Pancreas (tissue), 10 donors: Measurements from ENCODE around the gene ATG4B. TPM values are rescaled to one million over a fixed set of nuclear protein-coding genes. Genes with fewer than 3 reads are reported as not detected.

Experiments used
- ATAC-seq, 4 donors: fragments of 200-7000 bp; cut with Tn5 transposase; one replicate each; pipeline versions ENCODE4 v1.8.0 to v1.9.1; 2020; ENCODE audit warnings: mild to moderate bottlenecking in 4 of 4, moderate library complexity in 4 of 4
- DNase-seq, 6 donors: peaks; one replicate each; pipeline ENCODE4 v3.0.0-alpha.2; 2020
- FAIRE-seq: peaks from 2 replicates; lab custom pipeline; 2012; peaks lifted over from hg19 to GRCh38; lab: Jason Lieb, UNC
- H3K27ac ChIP-seq, 4 donors: fragments of 200-600 bp; sonication (generic); 1 replicate in 3 of 4; 2 replicates in 1 of 4; pipeline versions ENCODE4 v1.5.0 to v1.8.0; 2020
- H3K27me3 ChIP-seq, 4 donors: fragments of 200-600 bp; one replicate each; pipeline ENCODE4 v1.8.0; 2021
- H3K36me3 ChIP-seq, 3 donors: fragments of 200-600 bp; sonication (generic) in 1 of 3; one replicate each; pipeline versions ENCODE4 v1.5.0 to v1.8.0; 2020 to 2021
- H3K4me1 ChIP-seq, 3 donors: fragments of 200-600 bp; one replicate each; pipeline ENCODE4 v1.8.0; 2021
- H3K4me3 ChIP-seq, 4 donors: fragments of 200-600 bp; sonication (generic) in 2 of 4; one replicate each; pipeline versions ENCODE4 v1.5.0 to v1.8.0; 2020 to 2021
- H3K9me3 ChIP-seq, 4 donors: fragments of 200-600 bp; one replicate each; pipeline ENCODE4 v1.8.0; 2021
- WGBS, 2 donors: extraction: QIAGEN DNeasy Blood & Tissue Kit; methylation state at CpG; one replicate each; pipeline ENCODE4 v1.1.7; 2013; 5-methylcytosine and 5-hydroxymethylcytosine counted together
- intact Hi-C, 3 donors: fragments of 100-400 bp; cut with DNase I; formaldehyde crosslinking; loops; one replicate each; pipeline versions ENCODE4 v1.11.1 to v1.14.2; 2022
- polyA plus RNA-seq, 2 donors: library from polyadenylated mRNA; stranded (reverse); fragments of 200-250 nt; gene quantifications; one replicate each; pipeline ENCODE4 v1.2.3, GENCODE V29; 2013
- total RNA-seq, 6 donors: library from RNA; stranded (reverse); fragmentation: NEBNext Ultra II Directional in 4 of 6; extraction: Animal tissue kit (Norgen Biotek cat#: 25700) in 4 of 6; gene quantifications; one replicate each; pipeline versions ENCODE4 v1.2.1 to v1.2.4, GENCODE V29; 2021 to 2023
- TF ChIP-seq, protein P1 (sequence below), 4 donors: fragments of 200-600 bp; sonication (generic) in 3 of 4; IDR thresholded peaks; one replicate each; pipeline versions ENCODE4 v1.5.0 to v1.8.0; 2021; ENCODE audit warnings: antibody characterized with exemption in 4 of 4
- donor health status: healthy with polysubstance abuse.
- donor health status: DM: no; HTN: no; CAD: no; lungs with moderate emphysema.
- donor health status: DM: no; HTN: no; CAD: no.
- donor health status: control.
- donor health status: control.
- donor health status: Bipolar disorder and iron deficiency.
- donor health status: DM: yes; HTN: yes; CAD: no.
- donor health status: DM: no; HTN: no; CAD: no.
- donor health status: DM: no; HTN: no; CAD: no.
- donor health status: DM: yes; HTN: yes; CAD: no.

Gene ATG4B
- total and polyA plus RNA-seq, 8 donors = 22.8 to 107 (median 31.2) TPM

DNA sequence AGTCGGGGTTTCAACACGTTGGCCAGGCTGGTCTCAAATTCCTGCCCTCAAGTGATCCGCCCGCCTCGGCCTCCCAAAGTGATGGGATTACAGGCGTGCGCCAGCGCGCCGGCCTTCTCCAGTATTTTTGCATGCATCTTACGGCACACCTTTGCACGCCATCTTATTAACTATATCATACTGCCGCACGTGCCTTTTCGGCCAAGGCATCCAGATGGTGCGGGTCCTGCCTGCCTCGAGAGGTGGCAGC is 63.6 kb downstream of the ATG4B start:
- TF ChIP-seq, protein P1, sequence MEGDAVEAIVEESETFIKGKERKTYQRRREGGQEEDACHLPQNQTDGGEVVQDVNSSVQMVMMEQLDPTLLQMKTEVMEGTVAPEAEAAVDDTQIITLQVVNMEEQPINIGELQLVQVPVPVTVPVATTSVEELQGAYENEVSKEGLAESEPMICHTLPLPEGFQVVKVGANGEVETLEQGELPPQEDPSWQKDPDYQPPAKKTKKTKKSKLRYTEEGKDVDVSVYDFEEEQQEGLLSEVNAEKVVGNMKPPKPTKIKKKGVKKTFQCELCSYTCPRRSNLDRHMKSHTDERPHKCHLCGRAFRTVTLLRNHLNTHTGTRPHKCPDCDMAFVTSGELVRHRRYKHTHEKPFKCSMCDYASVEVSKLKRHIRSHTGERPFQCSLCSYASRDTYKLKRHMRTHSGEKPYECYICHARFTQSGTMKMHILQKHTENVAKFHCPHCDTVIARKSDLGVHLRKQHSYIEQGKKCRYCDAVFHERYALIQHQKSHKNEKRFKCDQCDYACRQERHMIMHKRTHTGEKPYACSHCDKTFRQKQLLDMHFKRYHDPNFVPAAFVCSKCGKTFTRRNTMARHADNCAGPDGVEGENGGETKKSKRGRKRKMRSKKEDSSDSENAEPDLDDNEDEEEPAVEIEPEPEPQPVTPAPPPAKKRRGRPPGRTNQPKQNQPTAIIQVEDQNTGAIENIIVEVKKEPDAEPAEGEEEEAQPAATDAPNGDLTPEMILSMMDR (IDR thresholded peaks at IDR 0.05) = peak in 3 of 4 donors; percentile 9 to 30 (median 22)
- WGBS, 2 donors = 0 to 1% methylated on average over 17 of the region's 17 CpGs
- peaks cover 4 to 10% (median 6%) of the 10 kb centered on the region in 3 donors for H3K4me1 ChIP-seq
- intact Hi-C loops = no loop called here
- H3K36me3 ChIP-seq = peaks cover 0 to 7% (median 0%) of the 10 kb centered on the region in 3 donors
- H3K4me3 ChIP-seq = peak overlapping the region; percentile 77 to 87 (median 80)
- H3K27me3 ChIP-seq = no peaks in the 10 kb centered on the region
- H3K27ac ChIP-seq = peak overlapping the region; percentile 92 to 100 (median 98)
- no peaks in the 10 kb centered on the region for H3K9me3 ChIP-seq
- DNase-seq (no peak), ATAC-seq (no peak), FAIRE-seq (no peak)

DNA sequence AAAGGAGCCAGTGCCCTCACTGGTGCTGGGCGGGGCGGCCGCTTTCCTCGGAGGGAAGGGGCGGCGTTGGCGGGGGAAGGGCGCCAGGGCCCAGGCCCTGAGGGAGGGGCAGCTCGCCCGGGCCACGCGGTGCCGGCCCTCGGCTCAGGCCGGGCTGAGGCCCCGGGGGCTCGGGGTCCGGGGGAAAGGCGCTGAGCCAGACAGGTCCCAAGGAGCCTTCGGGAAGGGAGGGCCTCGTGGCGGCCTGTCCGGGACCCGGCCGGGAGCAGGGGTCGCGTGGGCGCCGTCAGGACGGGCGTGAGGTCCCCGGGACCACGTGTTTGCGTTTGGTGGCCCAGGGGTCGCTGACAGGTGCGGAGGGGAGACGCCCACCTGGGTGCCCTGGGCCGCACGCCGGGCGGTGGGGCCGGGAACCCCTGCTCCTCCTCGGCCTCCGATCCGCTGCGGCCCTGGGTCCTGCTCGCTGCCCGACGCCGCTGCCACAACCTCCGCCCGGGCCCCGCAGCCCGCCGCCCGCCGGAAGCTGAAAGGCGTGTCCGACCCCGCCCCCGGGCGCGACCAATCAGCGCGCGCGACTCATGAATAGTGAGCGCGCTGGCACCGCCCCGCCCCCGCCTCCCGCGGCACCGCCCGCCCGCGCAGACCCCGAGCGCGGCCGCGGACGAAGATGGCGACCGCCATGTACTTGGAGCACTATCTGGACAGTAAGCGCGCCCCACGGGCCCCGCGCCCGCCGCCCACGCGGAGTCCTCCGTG is 64.1 kb downstream of the ATG4B start, which contains the start of gene ING5:
TSS of gene ING5 (plus strand) at position 641 of the 756 bp plus-strand sequence. CDS start at position 668, 27 bp downstream.
- peak within 1 kb of the TSS; percentile 77 to 87 (median 80) for H3K4me3 ChIP-seq
- intact Hi-C loops = no loop called here
- H3K4me1 ChIP-seq = peaks cover 4 to 10% (median 6%) of the 10 kb centered on the region in 3 donors
- H3K27me3 ChIP-seq = no peaks in the 10 kb centered on the region
- 0% methylated on average over 58 to 96 of the region's 96 CpGs for WGBS, 2 donors
- H3K9me3 ChIP-seq = no peaks in the 10 kb centered on the region
- H3K36me3 ChIP-seq = peaks cover 0 to 12% (median 0%) of the 10 kb centered on the region in 3 donors
- FAIRE-seq (no peak), DNase-seq (peak; percentile 96 to 99 (median 98)), ATAC-seq (peak; percentile 81 to 90 (median 85))
- TF ChIP-seq, protein P1 (IDR thresholded peaks at IDR 0.05) = no peak
- H3K27ac ChIP-seq = peak within 1 kb of the TSS; percentile 92 to 100 (median 98)

DNA sequence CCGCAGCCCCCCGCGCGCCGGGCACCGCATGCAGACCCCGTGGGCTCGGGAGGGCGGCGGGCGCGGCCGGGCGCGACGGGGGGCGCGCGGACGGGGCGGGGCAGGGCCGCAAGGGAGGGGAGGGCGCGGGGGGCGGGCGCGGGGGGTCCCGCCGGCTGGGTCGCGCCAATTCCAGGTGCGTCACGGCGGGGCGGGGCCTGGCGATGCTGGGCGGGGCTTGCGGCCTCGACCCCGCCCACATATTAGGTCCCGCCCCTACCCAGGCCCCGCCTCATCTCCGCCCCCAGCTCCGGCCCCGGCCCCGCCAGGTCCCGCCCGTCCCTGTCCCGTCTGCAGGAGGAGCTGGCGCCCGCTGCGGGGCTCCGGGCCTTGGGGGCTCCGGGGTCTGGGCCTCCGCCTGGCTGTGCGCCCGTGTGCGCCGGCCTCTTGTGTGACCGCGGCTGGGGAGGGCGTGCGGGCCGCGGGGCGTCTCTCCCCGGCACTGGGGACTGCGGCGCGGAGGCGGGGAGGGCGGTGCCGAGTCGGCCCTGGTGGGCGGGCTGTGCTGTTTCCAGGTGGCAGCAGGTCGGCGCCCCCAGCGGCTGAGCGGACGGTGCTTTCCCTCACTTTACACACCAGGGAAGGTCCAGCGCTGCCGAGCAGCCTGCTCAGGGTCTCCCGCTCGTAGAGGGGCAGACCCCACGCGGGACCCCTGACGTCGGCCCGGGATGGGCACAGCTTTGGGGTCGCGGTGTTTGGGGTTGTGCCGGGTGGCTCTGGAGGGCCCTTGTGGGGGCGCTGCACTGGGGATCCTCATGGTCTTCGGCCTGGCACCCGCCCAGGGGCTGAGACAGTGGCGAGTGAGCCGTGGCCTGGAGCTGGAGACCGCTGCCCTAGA is 64.9 kb downstream of the ATG4B start:
- peak; percentile 74 to 90 (median 84) for ATAC-seq
- Histone ChIP-seq H3K36me3 (peaks cover 0 to 13% (median 0%) of the 10 kb centered on the region in 3 donors), H3K9me3 (no peaks in the 10 kb centered on the region), H3K27me3 (no peaks in the 10 kb centered on the region), H3K27ac (peak overlapping the region; percentile 92 to 100 (median 98)), H3K4me1 (peaks cover 4 to 10% (median 6%) of the 10 kb centered on the region in 3 donors), H3K4me3 (peak overlapping the region; percentile 77 to 87 (median 80))
- WGBS, 2 donors = 1% methylated on average over 52 to 98 of the region's 98 CpGs
- no peak for FAIRE-seq
- intact Hi-C loops = no loop called here
- TF ChIP-seq, protein P1 (IDR thresholded peaks at IDR 0.05) = peak in 2 of 4 donors; percentile 7 to 36
- DNase-seq = peak; percentile 82 to 96 (median 88)

DNA sequence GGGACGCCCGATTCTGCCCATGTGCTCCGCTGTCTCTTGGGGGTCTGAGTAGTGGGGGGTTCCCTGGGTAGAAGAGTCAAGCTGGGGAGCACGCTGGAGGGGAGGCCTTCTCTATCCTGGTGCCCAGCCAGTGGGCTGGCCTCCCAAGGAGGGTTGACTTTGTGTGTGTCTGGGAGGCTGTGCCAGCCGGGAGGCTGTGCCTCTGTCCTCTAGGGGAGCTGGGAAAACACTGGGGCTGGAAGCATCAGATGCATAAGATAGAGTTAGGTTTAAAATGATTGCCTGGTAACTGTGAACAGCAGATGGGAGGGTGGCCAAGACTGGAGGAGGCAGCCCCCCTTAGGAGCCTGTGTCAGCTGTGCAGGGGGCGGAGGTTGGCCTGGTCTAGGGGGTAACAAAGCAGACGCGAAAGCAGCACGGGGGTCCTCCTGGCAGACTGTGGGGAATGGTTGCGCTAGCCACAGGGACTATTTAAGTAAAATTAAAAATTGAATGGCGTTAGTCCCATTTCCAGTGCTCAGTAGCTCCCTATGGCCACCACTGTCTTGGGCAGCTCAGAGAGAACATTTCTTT is 65.6 kb downstream of the ATG4B start:
- H3K4me1 ChIP-seq = peaks cover 4 to 10% (median 6%) of the 10 kb centered on the region in 3 donors
- DNase-seq (peak in 1 of 6 donors; percentile 50), ATAC-seq (peak in 3 of 4 donors; percentile 0 to 2 (median 2)), FAIRE-seq (no peak)
- H3K36me3 ChIP-seq = peaks cover 0 to 20% (median 0%) of the 10 kb centered on the region in 3 donors
- H3K9me3 ChIP-seq = no peaks in the 10 kb centered on the region
- TF ChIP-seq, protein P1 (IDR thresholded peaks at IDR 0.05) = no peak
- peak overlapping the region; percentile 70 to 87 (median 78) for H3K4me3 ChIP-seq
- intact Hi-C loops = no loop called here
- WGBS, 2 donors = 35 to 50% methylated on average over 9 to 11 of the region's 11 CpGs
- H3K27ac ChIP-seq = peak overlapping the region; percentile 39 to 100 (median 82)
- no peaks in the 10 kb centered on the region for H3K27me3 ChIP-seq
